ENCODE data around the gene PTPRD.

DNA sequence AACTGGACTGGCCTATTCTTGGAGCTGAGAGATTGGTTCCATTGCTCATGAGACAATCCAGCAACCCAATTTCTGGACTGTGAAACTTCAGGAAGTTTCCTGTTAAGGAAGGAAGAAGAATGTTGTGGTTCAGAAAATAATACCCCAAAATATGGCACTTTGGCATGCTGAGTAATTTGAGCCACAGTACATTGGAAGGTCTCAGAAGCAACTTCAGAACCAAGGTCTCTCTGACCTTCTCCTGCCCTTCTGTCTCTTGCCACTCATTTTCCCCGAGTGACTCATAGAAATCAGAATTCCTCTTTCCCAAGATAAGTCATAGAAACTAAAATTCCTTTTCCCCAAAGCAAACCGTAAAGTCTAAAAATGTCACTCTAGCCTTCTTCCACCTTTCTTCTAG is 1366.1 kb downstream of the PTPRD start:
- TF ChIP-seq, protein P1, sequence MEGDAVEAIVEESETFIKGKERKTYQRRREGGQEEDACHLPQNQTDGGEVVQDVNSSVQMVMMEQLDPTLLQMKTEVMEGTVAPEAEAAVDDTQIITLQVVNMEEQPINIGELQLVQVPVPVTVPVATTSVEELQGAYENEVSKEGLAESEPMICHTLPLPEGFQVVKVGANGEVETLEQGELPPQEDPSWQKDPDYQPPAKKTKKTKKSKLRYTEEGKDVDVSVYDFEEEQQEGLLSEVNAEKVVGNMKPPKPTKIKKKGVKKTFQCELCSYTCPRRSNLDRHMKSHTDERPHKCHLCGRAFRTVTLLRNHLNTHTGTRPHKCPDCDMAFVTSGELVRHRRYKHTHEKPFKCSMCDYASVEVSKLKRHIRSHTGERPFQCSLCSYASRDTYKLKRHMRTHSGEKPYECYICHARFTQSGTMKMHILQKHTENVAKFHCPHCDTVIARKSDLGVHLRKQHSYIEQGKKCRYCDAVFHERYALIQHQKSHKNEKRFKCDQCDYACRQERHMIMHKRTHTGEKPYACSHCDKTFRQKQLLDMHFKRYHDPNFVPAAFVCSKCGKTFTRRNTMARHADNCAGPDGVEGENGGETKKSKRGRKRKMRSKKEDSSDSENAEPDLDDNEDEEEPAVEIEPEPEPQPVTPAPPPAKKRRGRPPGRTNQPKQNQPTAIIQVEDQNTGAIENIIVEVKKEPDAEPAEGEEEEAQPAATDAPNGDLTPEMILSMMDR (IDR thresholded peaks at IDR 0.05; ENCODE audit: insufficient read depth, low read length, poor library complexity, severe bottlenecking): no peak
- no peak for TF ChIP-seq EZH2phosphoT487 (conservative IDR thresholded peaks at IDR 0.05; ENCODE audit: low read length)
